ENCODE data around the gene CYP17A1. TPM values are rescaled to one million over a fixed set of nuclear protein-coding genes. Genes with fewer than 3 reads are reported as not detected.
A peak's percentile ranks its signal among the peaks of the same experiment; 100 is the strongest.

CYP17A1 gene
- total RNA-seq, 3 donors from 2014 or later = not detected

DNA sequence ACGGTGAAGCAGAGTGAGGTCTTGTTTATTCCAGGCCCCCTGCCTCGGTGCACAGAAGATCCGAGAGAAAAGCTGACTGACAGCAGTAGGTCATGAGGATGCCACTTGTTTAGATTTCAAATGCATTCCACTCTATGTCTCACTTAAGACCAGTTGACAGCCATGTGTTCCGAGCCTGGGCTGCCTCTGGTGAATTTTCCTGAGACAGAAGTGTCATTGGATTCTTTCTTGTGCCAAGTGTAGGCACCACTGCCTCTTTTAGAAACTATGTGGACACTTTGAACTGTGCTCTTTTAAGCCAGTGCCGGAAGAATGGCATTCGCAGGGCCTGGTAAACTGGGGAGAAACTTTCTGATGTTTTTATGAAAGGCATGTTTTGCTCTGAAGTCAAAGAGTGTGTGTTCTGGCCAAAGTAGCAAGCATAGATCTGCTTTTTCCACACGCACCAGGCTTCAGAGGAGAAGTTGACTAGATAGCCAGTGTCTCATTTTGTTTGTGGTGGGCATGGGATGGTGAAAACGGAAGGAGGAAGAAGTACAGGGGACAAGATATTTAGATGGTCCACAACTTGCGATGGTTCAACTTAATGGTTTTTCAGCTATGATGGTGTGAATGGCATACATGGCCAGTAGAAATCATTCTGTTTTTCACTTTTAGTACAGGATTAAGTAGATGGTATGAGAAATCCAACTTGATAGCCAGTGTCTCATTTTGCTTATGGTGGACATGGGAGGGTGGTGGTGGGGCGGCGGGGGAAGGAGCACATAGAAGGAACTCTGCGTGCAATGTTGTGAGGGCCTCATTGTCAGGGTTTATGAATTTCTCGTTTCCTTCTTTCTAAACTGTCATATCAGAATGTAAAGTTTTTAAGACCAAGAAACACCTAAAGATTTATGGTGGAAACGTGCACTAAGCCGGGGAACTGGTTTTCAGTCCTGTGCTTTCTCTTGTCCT lies 41.5 kb downstream of the CYP17A1 start:
- Histone ChIP-seq H3K27me3 (no peaks in the 10 kb centered on the region), H3K4me1 (peaks cover 13 to 14% of the 10 kb centered on the region in 2 donors), H3K4me3 (peak overlapping the region in 1 of 3 donors; percentile 26), H3K27ac (peak overlapping the region; percentile 71 to 80), H3K9me3 (no peaks in the 10 kb centered on the region), H3K36me3 (no peaks in the 10 kb centered on the region)
- TF ChIP-seq POLR2AphosphoS5 (IDR thresholded peaks at IDR 0.05) = no peak
- TF ChIP-seq POLR2A (IDR thresholded peaks at IDR 0.05) = no peak
- TF ChIP-seq, protein P1, sequence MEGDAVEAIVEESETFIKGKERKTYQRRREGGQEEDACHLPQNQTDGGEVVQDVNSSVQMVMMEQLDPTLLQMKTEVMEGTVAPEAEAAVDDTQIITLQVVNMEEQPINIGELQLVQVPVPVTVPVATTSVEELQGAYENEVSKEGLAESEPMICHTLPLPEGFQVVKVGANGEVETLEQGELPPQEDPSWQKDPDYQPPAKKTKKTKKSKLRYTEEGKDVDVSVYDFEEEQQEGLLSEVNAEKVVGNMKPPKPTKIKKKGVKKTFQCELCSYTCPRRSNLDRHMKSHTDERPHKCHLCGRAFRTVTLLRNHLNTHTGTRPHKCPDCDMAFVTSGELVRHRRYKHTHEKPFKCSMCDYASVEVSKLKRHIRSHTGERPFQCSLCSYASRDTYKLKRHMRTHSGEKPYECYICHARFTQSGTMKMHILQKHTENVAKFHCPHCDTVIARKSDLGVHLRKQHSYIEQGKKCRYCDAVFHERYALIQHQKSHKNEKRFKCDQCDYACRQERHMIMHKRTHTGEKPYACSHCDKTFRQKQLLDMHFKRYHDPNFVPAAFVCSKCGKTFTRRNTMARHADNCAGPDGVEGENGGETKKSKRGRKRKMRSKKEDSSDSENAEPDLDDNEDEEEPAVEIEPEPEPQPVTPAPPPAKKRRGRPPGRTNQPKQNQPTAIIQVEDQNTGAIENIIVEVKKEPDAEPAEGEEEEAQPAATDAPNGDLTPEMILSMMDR (IDR thresholded peaks at IDR 0.05) = no peak
- intact Hi-C loops (cut with DNase I; ENCODE audit: low total_unique reads) = no loop called here
- DNase-seq (ENCODE audit: low spot score in 2 of 2) = no peak

DNA sequence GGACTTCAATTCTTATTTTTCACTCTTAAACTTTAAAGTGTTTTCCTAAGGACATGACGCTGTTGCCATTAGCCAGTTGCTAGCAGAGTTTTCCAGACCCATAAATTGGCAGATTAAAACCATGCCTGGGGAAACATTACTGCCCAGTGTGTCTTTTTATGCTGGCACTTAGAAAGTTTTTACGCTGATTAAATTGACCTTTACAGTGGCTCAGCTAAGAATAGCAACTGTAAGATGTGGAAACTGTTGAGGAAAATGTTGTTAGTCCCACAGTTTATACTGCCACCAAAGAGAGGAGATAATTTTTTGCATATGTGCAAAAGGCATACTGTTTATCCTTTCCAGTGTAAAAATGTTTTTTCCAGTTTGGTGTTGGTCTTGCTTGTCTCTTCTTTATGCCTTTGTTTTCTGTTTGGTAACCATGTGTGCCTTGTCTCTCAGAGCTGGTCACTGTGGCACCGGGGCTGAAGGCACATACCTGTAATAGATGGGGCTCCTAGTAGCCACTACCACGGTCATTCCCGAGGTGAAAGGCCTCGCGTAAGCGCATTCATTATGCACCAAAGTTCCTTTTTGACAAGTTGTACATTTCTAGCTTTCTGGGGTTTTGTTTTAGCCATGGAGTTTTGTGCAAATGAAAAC lies 45.3 kb downstream of the CYP17A1 start:
- intact Hi-C loops (cut with DNase I; ENCODE audit: low total_unique reads) = no loop called here
- TF ChIP-seq POLR2AphosphoS5 (IDR thresholded peaks at IDR 0.05) = no peak
- TF ChIP-seq POLR2A (IDR thresholded peaks at IDR 0.05) = no peak
- TF ChIP-seq, protein P1 (IDR thresholded peaks at IDR 0.05) = no peak
- H3K4me1 ChIP-seq = peaks cover 4 to 6% of the 10 kb centered on the region in 2 donors

DNA sequence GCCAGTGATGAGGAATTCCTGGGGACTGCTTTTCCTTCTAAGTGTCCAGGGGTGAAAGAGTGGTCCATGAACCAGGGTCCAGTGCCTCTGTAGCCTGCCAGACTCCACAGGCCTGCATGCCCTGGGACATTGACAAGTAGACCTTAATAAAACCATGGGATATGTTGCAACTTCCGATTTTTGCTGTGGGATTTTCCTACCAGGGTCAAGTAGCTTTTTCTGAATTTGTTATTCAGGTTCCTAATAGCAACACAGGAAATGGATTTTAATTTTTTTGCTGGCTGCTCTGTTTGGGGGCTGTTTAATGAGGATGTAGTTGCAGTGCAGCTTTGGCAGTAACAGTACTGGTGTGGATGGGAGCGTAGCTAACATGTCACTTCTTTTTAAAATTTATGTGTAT lies 51.4 kb downstream of the CYP17A1 start:
- H3K27me3 ChIP-seq = no peaks in the 10 kb centered on the region
- no peaks in the 10 kb centered on the region for H3K9me3 ChIP-seq
- peak overlapping the region; percentile 54 to 96 for H3K27ac ChIP-seq
- TF ChIP-seq POLR2AphosphoS5 (IDR thresholded peaks at IDR 0.05) (peak in 1 of 3 donors; percentile 10), POLR2A (IDR thresholded peaks at IDR 0.05) (no peak)
- TF ChIP-seq, protein P1 (IDR thresholded peaks at IDR 0.05) = no peak
- no peaks in the 10 kb centered on the region for H3K36me3 ChIP-seq
- H3K4me3 ChIP-seq = peak overlapping the region in 1 of 3 donors; percentile 19
- H3K4me1 ChIP-seq = peaks cover 29 to 31% of the 10 kb centered on the region in 2 donors
- intact Hi-C loops (cut with DNase I; ENCODE audit: low total_unique reads) = no loop called here
- no peak for DNase-seq (ENCODE audit: low spot score in 2 of 2)

More for the DNA sequence above, 45.3 kb downstream of the CYP17A1 start:
- DNase-seq (ENCODE audit: low spot score in 2 of 2) = no peak
- Histone ChIP-seq H3K27ac (peak overlapping the region; percentile 13 to 58), H3K4me3 (no peak overlapping the region), H3K27me3 (no peaks in the 10 kb centered on the region), H3K36me3 (no peaks in the 10 kb centered on the region), H3K9me3 (no peaks in the 10 kb centered on the region)

DNA sequence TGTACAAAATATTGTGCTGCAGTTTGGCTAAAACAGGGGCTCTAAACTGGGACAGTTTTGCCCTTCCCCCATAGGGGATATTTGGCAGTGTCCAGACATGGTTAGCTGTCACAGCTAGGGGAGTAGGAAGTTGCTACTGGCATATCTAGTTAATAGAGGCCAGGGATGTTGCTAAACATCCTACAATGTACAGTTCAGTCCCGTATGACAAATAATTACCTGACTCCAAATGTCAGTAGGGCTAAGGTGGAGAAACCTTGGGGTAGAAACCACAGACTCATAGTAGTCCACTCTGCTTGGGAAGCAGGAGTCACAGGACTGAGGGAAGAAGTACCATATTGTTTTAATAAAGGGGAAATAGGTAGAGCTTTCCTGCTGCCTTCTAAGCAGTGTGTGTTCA lies 53.6 kb downstream of the CYP17A1 start:
- peaks cover 33 to 35% of the 10 kb centered on the region in 2 donors for H3K4me1 ChIP-seq
- TF ChIP-seq, protein P1 (IDR thresholded peaks at IDR 0.05) = no peak
- TF ChIP-seq POLR2A (IDR thresholded peaks at IDR 0.05) = no peak
- no peak for TF ChIP-seq POLR2AphosphoS5 (IDR thresholded peaks at IDR 0.05)
- peak overlapping the region in 1 of 3 donors; percentile 49 for H3K4me3 ChIP-seq
- no peaks in the 10 kb centered on the region for H3K27me3 ChIP-seq
- no peaks in the 10 kb centered on the region for H3K36me3 ChIP-seq
- intact Hi-C loops (cut with DNase I; ENCODE audit: low total_unique reads) = no loop called here
- no peak for DNase-seq (ENCODE audit: low spot score in 2 of 2)
- H3K9me3 ChIP-seq = no peaks in the 10 kb centered on the region
- H3K27ac ChIP-seq = peak overlapping the region; percentile 87 to 96

Measured in breast epithelium (tissue), 4 donors.